Measurements from ENCODE around the gene GPR146. TPM values are rescaled to one million over a fixed set of nuclear protein-coding genes. Genes with fewer than 3 reads are reported as not detected.

GPR146 gene
- total and polyA plus RNA-seq, 9 donors: 2.3 to 4.8 (median 3.2) TPM

- Histone ChIP-seq H3K27ac (ENCODE audit: low read length) (no peak overlapping the region), H3K27me3 (ENCODE audit: control insufficient read depth, insufficient read depth, low read length) (no peaks in the 10 kb centered on the region), H3K4me3 (ENCODE audit: low read length) (no peak overlapping the region), H3K36me3 (ENCODE audit: control insufficient read depth, insufficient read depth, low read length) (no peaks in the 10 kb centered on the region), H3K9me3 (replicated peaks; ENCODE audit: control insufficient read depth, low read depth, low read length) (no peaks in the 10 kb centered on the region), H3K4me1 (ENCODE audit: control insufficient read depth, insufficient read depth, low read length) (peaks cover 57% of the 10 kb centered on the region)
- WGBS (ENCODE audit: insufficient coverage): 83% methylated on average over 18 of the region's 30 CpGs
- no peak for DNase-seq
Measured at GRCh38 chr7:1108264-1108920, 64.0 kb downstream of the GPR146 start.

Other genes starting within 250 kb of the GPR146 start
- gene SUN1, start 212.1 kb upstream of the GPR146 start, total RNA-seq: 151 TPM
- gene SUN1, start 212.1 kb upstream of the GPR146 start, polyA plus RNA-seq (ENCODE audit: insufficient read depth in 1 of 8, insufficient read length in 8 of 8, low replicate concordance in 1 of 8): 100 to 1,000 TPM; 150 to 238 (median 175) TPM
- 26.6 TPM for gene GET4, start 168.0 kb upstream of the GPR146 start, total RNA-seq
- gene GET4, start 168.0 kb upstream of the GPR146 start, polyA plus RNA-seq (ENCODE audit: insufficient read depth in 1 of 8, insufficient read length in 8 of 8, low replicate concordance in 1 of 8): 10 to 100 TPM; 31.9 to 50.2 (median 42.3) TPM
- gene ADAP1, start 89.9 kb upstream of the GPR146 start, total RNA-seq: 2.0 TPM
- 1 to 10 TPM; 2.2 to 6.1 (median 3.3) TPM for gene ADAP1, start 89.9 kb upstream of the GPR146 start, polyA plus RNA-seq (ENCODE audit: insufficient read depth in 1 of 8, insufficient read length in 8 of 8, low replicate concordance in 1 of 8)
- gene COX19, start 69.0 kb upstream of the GPR146 start, total RNA-seq: 10.3 TPM
- gene COX19, start 69.0 kb upstream of the GPR146 start, polyA plus RNA-seq (ENCODE audit: insufficient read depth in 1 of 8, insufficient read length in 8 of 8, low replicate concordance in 1 of 8): 10 to 100 TPM in 5 of 8 donors, 1 to 10 TPM in 3; 8.9 to 12.4 (median 10.7) TPM
- gene CYP2W1, start 61.4 kb upstream of the GPR146 start, total RNA-seq: 0.62 TPM
- 10 to 100 TPM in 2 of 8 donors, 1 to 10 TPM in 2, under 1 TPM in 4; 0.69 to 26.3 (median 1.0) TPM for gene CYP2W1, start 61.4 kb upstream of the GPR146 start, polyA plus RNA-seq (ENCODE audit: insufficient read depth in 1 of 8, insufficient read length in 8 of 8, low replicate concordance in 1 of 8)
- 9.6 TPM for gene GPER1, start 43.6 kb downstream of the GPR146 start, total RNA-seq
- gene GPER1, start 43.6 kb downstream of the GPR146 start, polyA plus RNA-seq (ENCODE audit: insufficient read depth in 1 of 8, insufficient read length in 8 of 8, low replicate concordance in 1 of 8): 10 to 100 TPM in 7 of 8 donors, 1 to 10 TPM in 1; 9.6 to 17.7 (median 11.7) TPM
- gene ZFAND2A, start 115.7 kb downstream of the GPR146 start, total RNA-seq: 16.3 TPM
- 10 to 100 TPM; 13.0 to 19.2 (median 15.7) TPM for gene ZFAND2A, start 115.7 kb downstream of the GPR146 start, polyA plus RNA-seq (ENCODE audit: insufficient read depth in 1 of 8, insufficient read length in 8 of 8, low replicate concordance in 1 of 8)
- not detected for gene UNCX, start 188.3 kb downstream of the GPR146 start, total RNA-seq
- not detected for gene UNCX, start 188.3 kb downstream of the GPR146 start, polyA plus RNA-seq (ENCODE audit: insufficient read depth in 1 of 8, insufficient read length in 8 of 8, low replicate concordance in 1 of 8)